Measurements from ENCODE around the gene PDYN. TPM values are rescaled to one million over a fixed set of nuclear protein-coding genes. Genes with fewer than 3 reads are reported as not detected.

PDYN gene
- total RNA-seq, 1 donor from 2014 or later = not detected

GRCh38 chr20:2001119-2001518 is 7.3 kb upstream of the PDYN start:
- Mint-ChIP-seq H3K4me1 (no peaks in the 10 kb centered on the region), H3K4me3 (no peak overlapping the region), H3K9me3 (no peaks in the 10 kb centered on the region), H3K27ac (no peak overlapping the region), H3K27me3 (ENCODE audit: low read depth) (peaks cover 49% of the 10 kb centered on the region), H3K36me3 (no peaks in the 10 kb centered on the region)
- no peak for TF ChIP-seq CTCF (IDR thresholded peaks at IDR 0.05; ENCODE audit: unreplicated experiment)
- no peak for DNase-seq (ENCODE audit: low spot score in 2 of 2, unreplicated experiment in 2 of 2)

GRCh38 chr20:2000285-2000684 is 6.4 kb upstream of the PDYN start:
- Mint-ChIP-seq H3K4me3 (no peak overlapping the region), H3K27me3 (ENCODE audit: low read depth) (peaks cover 55% of the 10 kb centered on the region), H3K4me1 (no peaks in the 10 kb centered on the region), H3K27ac (no peak overlapping the region), H3K9me3 (no peaks in the 10 kb centered on the region), H3K36me3 (no peaks in the 10 kb centered on the region)
- DNase-seq (ENCODE audit: low spot score in 2 of 2, unreplicated experiment in 2 of 2) = no peak
- TF ChIP-seq CTCF (IDR thresholded peaks at IDR 0.05; ENCODE audit: unreplicated experiment) = no peak

GRCh38 chr20:1998715-1999114 is 4.9 kb upstream of the PDYN start:
- H3K36me3 Mint-ChIP-seq = no peaks in the 10 kb centered on the region
- DNase-seq (ENCODE audit: low spot score in 2 of 2, unreplicated experiment in 2 of 2) = no peak
- no peak for TF ChIP-seq CTCF (IDR thresholded peaks at IDR 0.05; ENCODE audit: unreplicated experiment)
- H3K9me3 Mint-ChIP-seq = no peaks in the 10 kb centered on the region
- no peak overlapping the region for H3K4me3 Mint-ChIP-seq
- peaks cover 69% of the 10 kb centered on the region for H3K27me3 Mint-ChIP-seq (ENCODE audit: low read depth)
- H3K27ac Mint-ChIP-seq = no peak overlapping the region
- no peaks in the 10 kb centered on the region for H3K4me1 Mint-ChIP-seq

- H3K4me3 Mint-ChIP-seq = no peak overlapping the region
- DNase-seq (ENCODE audit: low spot score in 2 of 2, unreplicated experiment in 2 of 2) = no peak
- H3K27ac Mint-ChIP-seq = no peak overlapping the region
Observed at GRCh38 chr20:1998193-1998520, 4.3 kb upstream of the PDYN start.

GRCh38 chr20:1997483-1998192 is 3.8 kb upstream of the PDYN start:
- Mint-ChIP-seq H3K4me1 (no peaks in the 10 kb centered on the region), H3K36me3 (no peaks in the 10 kb centered on the region), H3K9me3 (no peaks in the 10 kb centered on the region), H3K4me3 (no peak overlapping the region), H3K27me3 (ENCODE audit: low read depth) (peaks cover 78% of the 10 kb centered on the region), H3K27ac (no peak overlapping the region)
- no peak for TF ChIP-seq CTCF (IDR thresholded peaks at IDR 0.05; ENCODE audit: unreplicated experiment)
- DNase-seq (ENCODE audit: low spot score in 2 of 2, unreplicated experiment in 2 of 2) = no peak

More at GRCh38 chr20:1998193-1998520, 4.3 kb upstream of the PDYN start:
- H3K9me3 Mint-ChIP-seq = no peaks in the 10 kb centered on the region
- no peak for TF ChIP-seq CTCF (IDR thresholded peaks at IDR 0.05; ENCODE audit: unreplicated experiment)
- no peaks in the 10 kb centered on the region for H3K4me1 Mint-ChIP-seq
- H3K36me3 Mint-ChIP-seq = no peaks in the 10 kb centered on the region
- peaks cover 75% of the 10 kb centered on the region for H3K27me3 Mint-ChIP-seq (ENCODE audit: low read depth)
